Spinal cord (tissue), 10 donors: ENCODE data around the gene ZNF157. TPM values are rescaled to one million over a fixed set of nuclear protein-coding genes. Genes with fewer than 3 reads are reported as not detected.

Source experiments
- DNase-seq, 6 donors: peaks; one replicate each; pipeline versions ENCODE4 v3.0.0 to v3.0.0-alpha.2; 2013 to 2015; ENCODE audit warnings: low spot score in 6 of 6, low read depth in 4 of 6
- H3K27ac ChIP-seq: one replicate; pipeline ENCODE4 v1.5.1; 2013; ENCODE audit warnings: low read depth, low read length, control low read depth
- H3K27me3 ChIP-seq: one replicate; pipeline ENCODE4 v1.6.1; 2013; ENCODE audit warnings: low read length; ENCODE audit not compliant: control insufficient read depth, insufficient read depth
- H3K36me3 ChIP-seq: one replicate; pipeline ENCODE4 v1.6.1; 2013; ENCODE audit warnings: low read length; ENCODE audit not compliant: control insufficient read depth, insufficient read depth
- H3K4me1 ChIP-seq: one replicate; pipeline ENCODE4 v1.6.1; 2013; ENCODE audit warnings: low read length; ENCODE audit not compliant: control insufficient read depth, insufficient read depth
- H3K4me3 ChIP-seq: one replicate; pipeline ENCODE4 v1.5.1; 2013; ENCODE audit warnings: low read depth, low read length, control low read depth
- H3K9me3 ChIP-seq: one replicate; pipeline ENCODE4 v1.6.1; 2013; ENCODE audit warnings: low read length; ENCODE audit not compliant: control insufficient read depth, insufficient read depth
- WGBS: methylation state at CpG from one replicate; pipeline ENCODE4 v1.1.5; 2013; ENCODE audit warnings: missing lambda C conversion rate; ENCODE audit not compliant: insufficient coverage; 5-methylcytosine and 5-hydroxymethylcytosine counted together
- polyA plus RNA-seq, 2 donors: library from polyadenylated mRNA; unstranded; fragments of 120-200 nt; gene quantifications; one replicate each; pipeline ENCODE4 v1.2.1, GENCODE V29; 2013; ENCODE audit not compliant: insufficient read length in 2 of 2
- total RNA-seq, 2 donors: library from RNA; depleted of rRNA in 1 of 2; stranded (reverse); fragments of 120-200 nt in 1 of 2; fragments of >200 nt in 1 of 2; gene quantifications; one replicate each; pipeline versions ENCODE4 v1.2.3 to v1.2.4, GENCODE V29; 2013 to 2014
- donor health status: healthy.

The ZNF157 gene
- total and polyA plus RNA-seq, 4 donors: 1.5 to 4.6 (median 2.9) TPM

DNA sequence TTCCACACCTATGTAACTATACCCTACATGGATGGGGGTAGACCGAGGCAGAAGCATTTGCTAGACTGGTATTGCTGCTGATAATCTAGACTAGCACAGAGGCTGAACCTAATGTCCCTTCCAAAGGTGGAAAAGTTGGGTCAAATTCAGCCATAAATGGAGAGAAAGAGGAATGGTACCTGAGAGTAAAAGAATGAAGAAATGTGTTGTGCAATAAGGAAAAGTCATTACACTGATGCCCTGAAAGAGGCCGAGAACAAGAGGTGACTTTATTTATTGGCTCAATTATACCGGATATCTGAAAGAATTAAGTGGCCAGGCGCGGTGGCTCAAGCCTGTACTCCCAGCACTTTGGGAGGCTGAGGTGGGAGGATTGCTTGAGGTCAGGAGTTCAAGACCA is 60.5 kb downstream of the ZNF157 start:
- Histone ChIP-seq H3K27me3 (no peaks in the 10 kb centered on the region), H3K4me1 (no peaks in the 10 kb centered on the region), H3K4me3 (no peak overlapping the region), H3K9me3 (no peaks in the 10 kb centered on the region), H3K27ac (no peak overlapping the region), H3K36me3 (no peaks in the 10 kb centered on the region)
- no peak for DNase-seq
- WGBS: 83% methylated on average over 5 of the region's 5 CpGs

DNA sequence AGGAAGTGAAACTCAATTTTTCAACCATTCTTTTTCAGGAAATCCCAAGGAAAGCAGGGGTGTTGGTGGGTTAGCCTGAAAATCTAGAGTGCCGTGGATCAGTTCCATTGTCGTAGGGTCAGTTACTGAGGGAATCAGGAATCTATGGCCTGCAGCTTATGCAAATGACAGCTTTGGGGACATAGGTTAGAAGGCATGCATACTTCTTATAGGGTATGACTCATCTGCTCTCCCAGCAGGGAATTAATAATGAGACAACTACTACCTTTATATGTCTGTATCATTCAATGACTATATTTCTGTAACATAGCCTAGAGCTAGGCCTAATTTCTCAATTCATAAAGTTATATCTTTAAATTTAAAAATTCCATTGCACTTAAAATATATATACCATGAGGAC is 76.1 kb downstream of the ZNF157 start:
- Histone ChIP-seq H3K36me3 (peaks cover 4% of the 10 kb centered on the region), H3K4me3 (no peak overlapping the region), H3K27ac (no peak overlapping the region), H3K27me3 (no peaks in the 10 kb centered on the region), H3K9me3 (peaks cover 4% of the 10 kb centered on the region), H3K4me1 (no peaks in the 10 kb centered on the region)
- WGBS: 50% methylated on average over 2 of the region's 2 CpGs
- DNase-seq: no peak

DNA sequence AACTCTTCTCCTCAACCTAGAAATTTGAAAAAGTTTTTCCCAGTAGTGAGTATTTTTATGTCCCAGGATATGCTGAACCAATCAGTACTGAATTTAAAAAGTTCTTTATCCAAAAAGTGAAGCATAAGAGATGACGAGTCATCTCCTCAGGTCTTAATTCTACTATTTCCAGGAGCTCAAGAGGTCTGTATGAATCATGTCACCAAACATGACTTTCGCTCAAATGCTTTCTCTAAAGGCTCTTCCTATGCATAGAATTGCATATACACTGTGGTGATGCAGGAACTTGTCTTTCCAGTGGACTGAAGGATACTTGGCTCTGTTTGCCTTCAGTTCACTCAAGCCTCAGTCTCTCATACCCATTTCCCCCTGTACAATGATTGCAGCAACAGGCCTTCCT is 76.6 kb downstream of the ZNF157 start:
- Histone ChIP-seq H3K4me3 (no peak overlapping the region), H3K27ac (no peak overlapping the region), H3K36me3 (peaks cover 4% of the 10 kb centered on the region), H3K27me3 (no peaks in the 10 kb centered on the region), H3K9me3 (peaks cover 4% of the 10 kb centered on the region), H3K4me1 (no peaks in the 10 kb centered on the region)
- no CpG with 5 or more reads among the region's 2 CpGs for WGBS
- no peak for DNase-seq

DNA sequence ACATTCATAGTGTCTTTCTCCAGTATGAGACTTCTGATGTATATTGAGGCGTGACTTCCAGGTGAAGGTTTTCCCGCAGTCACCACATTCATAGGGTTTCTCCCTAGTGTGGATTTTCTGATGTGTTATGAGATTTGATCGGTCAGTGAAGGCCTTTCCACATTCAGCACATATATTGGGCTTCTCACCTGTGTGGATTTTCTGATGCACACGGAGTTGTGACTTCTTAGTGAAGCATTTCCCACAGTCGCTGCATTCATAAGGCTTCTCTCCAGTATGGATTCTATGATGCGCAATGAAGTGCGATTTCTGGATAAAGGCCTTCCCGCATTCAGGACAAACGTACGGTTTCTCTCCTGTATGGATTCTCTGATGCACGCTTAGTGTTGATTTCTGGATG is 77.2 kb downstream of the ZNF157 start:
- H3K36me3 ChIP-seq: peaks cover 10% of the 10 kb centered on the region
- no peak overlapping the region for H3K4me3 ChIP-seq
- no peaks in the 10 kb centered on the region for H3K4me1 ChIP-seq
- no peak overlapping the region for H3K27ac ChIP-seq
- no peak for DNase-seq
- 96% methylated on average over 3 of the region's 11 CpGs for WGBS
- H3K27me3 ChIP-seq: no peaks in the 10 kb centered on the region
- peaks cover 4% of the 10 kb centered on the region for H3K9me3 ChIP-seq

DNA sequence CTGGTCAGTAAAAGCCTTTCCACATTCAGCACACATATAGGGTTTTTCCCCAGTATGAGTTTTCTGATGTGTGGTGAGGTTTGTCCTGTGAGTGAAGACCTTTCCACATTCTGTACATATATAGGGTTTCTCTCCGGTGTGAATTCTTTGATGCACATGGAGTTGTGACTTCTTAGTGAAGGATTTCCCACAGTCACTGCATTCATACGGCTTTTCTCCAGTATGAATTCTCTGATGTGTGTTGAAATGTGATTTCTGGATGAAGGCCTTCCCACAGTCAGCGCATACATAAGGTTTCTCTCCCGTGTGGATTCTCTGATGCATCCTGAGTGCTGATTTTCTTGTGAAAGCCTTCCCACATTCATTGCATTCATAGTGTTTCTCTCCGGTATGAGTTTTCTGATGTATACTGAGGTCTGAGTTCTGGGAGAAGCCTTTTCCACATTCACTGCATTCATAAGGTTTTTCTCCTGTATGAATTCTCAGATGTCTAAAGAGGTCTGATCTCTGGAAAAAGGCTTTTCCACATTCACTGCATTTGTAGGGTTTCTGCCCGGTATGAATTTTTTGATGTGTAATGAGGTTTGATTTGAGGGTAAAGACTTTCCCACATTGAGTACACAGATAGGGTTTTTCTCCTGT is 77.9 kb downstream of the ZNF157 start:
- Histone ChIP-seq H3K36me3 (peaks cover 10% of the 10 kb centered on the region), H3K4me1 (no peaks in the 10 kb centered on the region), H3K27me3 (no peaks in the 10 kb centered on the region), H3K9me3 (peaks cover 4% of the 10 kb centered on the region), H3K27ac (no peak overlapping the region), H3K4me3 (no peak overlapping the region)
- no peak for DNase-seq
- WGBS: no CpG with 5 or more reads among the region's 6 CpGs

DNA sequence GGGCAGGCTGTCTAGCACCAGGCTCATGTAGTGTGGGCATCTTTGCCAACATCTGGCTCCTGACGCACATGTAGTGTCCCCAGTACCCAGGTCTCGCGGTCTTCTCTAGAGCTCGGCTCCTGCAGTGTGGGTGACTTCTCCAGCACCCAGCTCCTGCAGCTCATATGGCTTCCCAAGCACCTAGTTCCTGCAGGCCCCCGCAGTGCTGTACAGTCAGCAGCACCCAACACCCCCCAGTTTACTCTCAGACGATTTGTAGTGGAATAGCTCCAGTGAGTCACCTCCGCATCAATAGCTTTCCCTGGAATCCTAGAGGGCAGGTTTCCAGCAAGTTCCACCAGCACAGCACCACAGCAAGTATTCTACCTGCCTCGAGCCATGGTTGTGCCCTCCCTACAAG is 81.7 kb downstream of the ZNF157 start:
- Histone ChIP-seq H3K27me3 (no peaks in the 10 kb centered on the region), H3K4me3 (no peak overlapping the region), H3K9me3 (peaks cover 4% of the 10 kb centered on the region), H3K4me1 (no peaks in the 10 kb centered on the region), H3K36me3 (peaks cover 10% of the 10 kb centered on the region), H3K27ac (no peak overlapping the region)
- WGBS: 85% methylated on average over 8 of the region's 8 CpGs
- DNase-seq: no peak

DNA sequence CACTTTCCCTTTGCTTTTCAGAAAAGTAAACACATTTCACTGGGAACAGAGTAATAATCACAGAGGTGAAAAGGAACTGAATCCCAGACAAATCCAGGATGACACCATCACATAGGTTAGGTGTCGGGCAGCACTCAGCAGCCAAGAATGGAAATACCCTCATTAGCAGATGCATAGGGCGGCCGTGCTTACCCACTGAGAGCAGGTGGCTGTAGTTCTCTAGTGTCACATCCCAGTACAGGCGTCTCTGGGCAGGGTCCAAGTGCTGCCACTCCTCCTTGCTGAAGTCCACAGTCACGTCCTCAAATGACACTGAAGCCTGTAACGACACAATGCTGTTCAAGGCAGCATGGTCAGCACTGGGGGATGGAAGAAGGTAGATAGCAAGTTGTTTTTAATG is 85.7 kb downstream of the ZNF157 start:
- Histone ChIP-seq H3K36me3 (peaks cover 7% of the 10 kb centered on the region), H3K9me3 (no peaks in the 10 kb centered on the region), H3K4me3 (no peak overlapping the region), H3K27me3 (no peaks in the 10 kb centered on the region), H3K27ac (no peak overlapping the region), H3K4me1 (no peaks in the 10 kb centered on the region)
- DNase-seq: no peak
- WGBS: 63% methylated on average over 4 of the region's 6 CpGs

DNA sequence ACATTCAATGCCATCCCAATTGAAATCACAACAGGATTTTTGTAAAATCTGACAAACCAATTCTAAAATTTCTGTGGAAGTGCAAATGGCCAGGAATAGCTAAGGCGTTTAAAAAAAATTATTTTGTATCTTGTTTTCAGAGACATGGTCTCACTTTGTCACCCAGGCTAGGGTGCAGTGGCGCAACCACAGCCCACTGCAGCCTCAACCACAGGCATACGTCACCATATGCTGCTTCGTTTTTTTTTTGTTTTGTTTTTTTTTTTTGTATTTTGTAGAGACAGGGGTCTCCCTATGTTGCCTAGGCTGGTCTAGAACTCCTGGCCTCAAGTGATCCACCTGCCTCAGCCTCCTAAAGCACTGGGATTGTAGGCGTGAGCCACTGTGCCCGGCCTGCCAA is 88.2 kb downstream of the ZNF157 start:
- Histone ChIP-seq H3K4me1 (no peaks in the 10 kb centered on the region), H3K27ac (no peak overlapping the region), H3K4me3 (no peak overlapping the region), H3K36me3 (no peaks in the 10 kb centered on the region), H3K27me3 (no peaks in the 10 kb centered on the region), H3K9me3 (no peaks in the 10 kb centered on the region)
- DNase-seq: no peak
- 67% methylated on average over 1 of the region's 6 CpGs for WGBS

DNA sequence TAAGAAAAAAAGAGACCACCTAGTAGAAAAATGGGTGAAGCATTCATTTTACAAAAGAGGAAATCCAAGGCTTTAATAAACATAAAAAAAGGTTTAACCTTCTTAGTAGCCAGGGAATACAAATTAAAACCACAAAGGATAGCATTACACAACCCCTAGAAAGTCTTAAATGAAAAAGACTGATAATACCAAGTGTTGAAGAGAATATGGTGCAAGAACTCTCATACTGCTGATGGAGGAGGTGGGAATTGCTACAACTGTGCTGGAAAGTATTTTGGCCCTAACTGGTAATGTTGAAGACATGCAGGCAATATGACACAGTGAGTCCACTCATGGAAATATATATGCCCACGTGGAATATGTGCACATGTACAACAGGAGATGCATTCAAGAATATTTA is 90.2 kb downstream of the ZNF157 start:
- Histone ChIP-seq H3K27ac (no peak overlapping the region), H3K36me3 (no peaks in the 10 kb centered on the region), H3K4me1 (no peaks in the 10 kb centered on the region), H3K9me3 (no peaks in the 10 kb centered on the region), H3K4me3 (no peak overlapping the region), H3K27me3 (no peaks in the 10 kb centered on the region)
- no peak for DNase-seq
- no CpG with 5 or more reads among the region's 1 CpG for WGBS
